Left lung (tissue), 10 donors: ENCODE measurements around the gene HRK. TPM values are rescaled to one million over a fixed set of nuclear protein-coding genes. Genes with fewer than 3 reads are reported as not detected.

Experiments
- ATAC-seq: fragments of 200-7000 bp; cut with Tn5 transposase; one replicate; pipeline ENCODE4 v1.9.1; 2020; ENCODE audit warnings: moderate library complexity
- DNase-seq, 4 donors: peaks; one replicate each; pipeline ENCODE4 v3.0.0-alpha.2; 2013 to 2020
- H3K27ac ChIP-seq, 2 donors: fragments of 200-600 bp; sonication (generic) in 1 of 2; one replicate each; pipeline versions ENCODE4 v1.5.0 to v1.8.0; 2020 to 2021
- H3K27me3 ChIP-seq, 2 donors: fragments of 200-600 bp; sonication (generic) in 1 of 2; one replicate each; pipeline versions ENCODE4 v1.5.0 to v1.8.0; 2020 to 2021
- H3K36me3 ChIP-seq, 2 donors: fragments of 200-600 bp; sonication (generic) in 1 of 2; one replicate each; pipeline versions ENCODE4 v1.5.0 to v1.8.0; 2020 to 2021
- H3K4me1 ChIP-seq, 2 donors: fragments of 200-600 bp; one replicate each; pipeline ENCODE4 v1.8.0; 2021
- H3K4me3 ChIP-seq, 2 donors: fragments of 200-600 bp; sonication (generic) in 1 of 2; one replicate each; pipeline versions ENCODE4 v1.5.0 to v1.8.0; 2020 to 2021; ENCODE audit warnings: mild to moderate bottlenecking in 1 of 2
- H3K9me3 ChIP-seq, 2 donors: fragments of 200-600 bp; sonication (generic) in 1 of 2; one replicate each; pipeline versions ENCODE4 v1.5.0 to v1.8.0; 2020 to 2021
- intact Hi-C, 2 donors: fragments of 100-400 bp; cut with DNase I; formaldehyde crosslinking; loops; one replicate each; pipeline versions ENCODE4 v1.11.2 to v1.14.2; 2022
- polyA plus RNA-seq, 6 donors: library from polyadenylated mRNA; unstranded; fragments of 120-200 nt; gene quantifications; one replicate each; pipeline ENCODE4 v1.2.1, GENCODE V29; 2013; ENCODE audit not compliant: insufficient read length in 6 of 6
- total RNA-seq, 2 donors: library from RNA; stranded (reverse); fragmentation: NEBNext Ultra II Directional; extraction: Animal tissue kit (Norgen Biotek cat#: 25700); gene quantifications; one replicate each; pipeline ENCODE4 v1.2.1, GENCODE V29; 2021
- TF ChIP-seq, protein P1 (sequence below), 2 donors: fragments of 200-600 bp; sonication (generic) in 1 of 2; IDR thresholded peaks; one replicate each; pipeline versions ENCODE4 v1.5.0 to v1.8.0; 2021; ENCODE audit warnings: antibody characterized with exemption in 2 of 2
- donor health status: DM: no; HTN: yes; CAD: no.
- donor health status: DM: no; HTN: no; CAD: no.

Gene HRK
- total and polyA plus RNA-seq, 8 donors = 0.06 to 0.34 (median 0.15) TPM

DNA sequence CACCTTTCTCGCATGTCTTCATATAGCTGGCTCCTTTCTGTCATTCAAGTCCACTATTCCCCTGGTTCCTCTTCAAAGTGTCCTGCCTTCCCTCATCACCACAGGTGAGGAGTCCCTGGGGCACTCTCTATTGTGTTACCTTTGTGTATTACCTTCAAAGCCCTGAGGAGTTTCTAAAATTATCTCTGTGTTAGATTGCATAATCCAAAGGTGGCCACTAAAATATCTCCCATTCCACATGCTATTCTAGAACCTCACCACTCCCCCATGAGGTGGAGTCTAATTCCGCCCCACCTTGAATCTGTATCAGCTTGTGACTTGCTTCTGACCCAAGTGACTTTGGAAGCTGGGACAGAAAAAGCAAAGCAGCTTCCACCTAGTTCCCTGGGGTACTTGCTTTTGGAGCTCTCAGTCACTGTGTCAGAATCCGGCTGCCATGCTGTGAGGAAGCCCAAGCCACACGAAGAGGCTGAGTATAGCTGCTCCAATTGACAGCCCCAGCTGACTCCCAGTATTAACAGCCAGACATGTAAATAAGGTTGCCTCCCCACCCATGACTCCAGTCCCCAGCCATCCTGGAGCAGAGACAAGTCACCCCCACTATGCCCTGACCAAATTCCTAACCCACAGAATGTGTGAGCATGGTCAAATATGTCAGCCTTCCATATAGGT is 6.8 kb downstream of the HRK start:
- DNase-seq = no peak
- intact Hi-C loops = no loop called here
- peaks cover 0 to 5% of the 10 kb centered on the region in 2 donors for H3K9me3 ChIP-seq
- TF ChIP-seq, protein P1, sequence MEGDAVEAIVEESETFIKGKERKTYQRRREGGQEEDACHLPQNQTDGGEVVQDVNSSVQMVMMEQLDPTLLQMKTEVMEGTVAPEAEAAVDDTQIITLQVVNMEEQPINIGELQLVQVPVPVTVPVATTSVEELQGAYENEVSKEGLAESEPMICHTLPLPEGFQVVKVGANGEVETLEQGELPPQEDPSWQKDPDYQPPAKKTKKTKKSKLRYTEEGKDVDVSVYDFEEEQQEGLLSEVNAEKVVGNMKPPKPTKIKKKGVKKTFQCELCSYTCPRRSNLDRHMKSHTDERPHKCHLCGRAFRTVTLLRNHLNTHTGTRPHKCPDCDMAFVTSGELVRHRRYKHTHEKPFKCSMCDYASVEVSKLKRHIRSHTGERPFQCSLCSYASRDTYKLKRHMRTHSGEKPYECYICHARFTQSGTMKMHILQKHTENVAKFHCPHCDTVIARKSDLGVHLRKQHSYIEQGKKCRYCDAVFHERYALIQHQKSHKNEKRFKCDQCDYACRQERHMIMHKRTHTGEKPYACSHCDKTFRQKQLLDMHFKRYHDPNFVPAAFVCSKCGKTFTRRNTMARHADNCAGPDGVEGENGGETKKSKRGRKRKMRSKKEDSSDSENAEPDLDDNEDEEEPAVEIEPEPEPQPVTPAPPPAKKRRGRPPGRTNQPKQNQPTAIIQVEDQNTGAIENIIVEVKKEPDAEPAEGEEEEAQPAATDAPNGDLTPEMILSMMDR (IDR thresholded peaks at IDR 0.05) = no peak
- peaks cover 12 to 13% of the 10 kb centered on the region in 2 donors for H3K4me1 ChIP-seq
- H3K36me3 ChIP-seq = no peaks in the 10 kb centered on the region
- no peak overlapping the region for H3K27ac ChIP-seq
- peaks cover 36 to 88% of the 10 kb centered on the region in 2 donors for H3K27me3 ChIP-seq
- ATAC-seq = no peak
- no peak overlapping the region for H3K4me3 ChIP-seq

GRCh38 chr12:116870306-116870705 is 10.9 kb downstream of the HRK start:
- intact Hi-C loops = no loop called here

DNA sequence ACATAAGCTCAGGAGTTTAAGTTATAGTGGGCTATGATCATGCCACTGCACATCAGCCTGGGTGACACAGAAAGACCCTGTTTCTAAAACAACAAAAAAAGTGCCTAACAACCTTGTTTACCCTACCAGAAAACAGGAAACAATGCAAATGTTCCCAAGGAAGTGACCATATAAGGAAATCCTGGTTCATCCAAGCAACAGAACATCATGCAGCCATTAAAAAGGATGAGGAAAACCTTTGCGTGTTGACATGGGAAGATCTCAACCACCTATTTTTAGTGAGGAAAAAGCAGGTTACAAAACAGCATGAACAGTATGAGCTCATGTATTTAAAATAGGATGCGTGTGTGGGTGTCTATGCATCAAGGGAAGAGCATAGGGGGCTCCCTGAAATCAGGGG is 13.7 kb downstream of the HRK start:
- TF ChIP-seq, protein P1 (IDR thresholded peaks at IDR 0.05) = no peak
- Histone ChIP-seq H3K4me3 (no peak overlapping the region), H3K27me3 (peaks cover 0 to 49% of the 10 kb centered on the region in 2 donors), H3K27ac (no peak overlapping the region), H3K36me3 (no peaks in the 10 kb centered on the region), H3K4me1 (no peaks in the 10 kb centered on the region), H3K9me3 (no peaks in the 10 kb centered on the region)
- intact Hi-C loops = no loop called here
- DNase-seq = no peak
- no peak for ATAC-seq

More at GRCh38 chr12:116870306-116870705, 10.9 kb downstream of the HRK start:
- Histone ChIP-seq H3K4me1 (no peaks in the 10 kb centered on the region), H3K9me3 (peaks cover 0 to 5% of the 10 kb centered on the region in 2 donors), H3K4me3 (no peak overlapping the region), H3K36me3 (no peaks in the 10 kb centered on the region), H3K27me3 (peaks cover 0 to 53% of the 10 kb centered on the region in 2 donors), H3K27ac (no peak overlapping the region)
- DNase-seq = no peak
- TF ChIP-seq, protein P1 (IDR thresholded peaks at IDR 0.05) = no peak
- no peak for ATAC-seq

GRCh38 chr12:116864371-116865160 is 16.7 kb downstream of the HRK start:
- Histone ChIP-seq H3K36me3 (no peaks in the 10 kb centered on the region), H3K4me1 (no peaks in the 10 kb centered on the region), H3K9me3 (no peaks in the 10 kb centered on the region), H3K27me3 (peaks cover 0 to 58% of the 10 kb centered on the region in 2 donors), H3K27ac (no peak overlapping the region), H3K4me3 (no peak overlapping the region)
- ATAC-seq = no peak
- DNase-seq = no peak
- intact Hi-C loops = no loop called here
- TF ChIP-seq, protein P1 (IDR thresholded peaks at IDR 0.05) = no peak

- no peak for DNase-seq
- ATAC-seq = peak; percentile 73
- intact Hi-C loops = no loop called here
These were observed 17.9 kb downstream of the HRK start for GRCh38 chr12:116863275-116863767.

More at GRCh38 chr12:116863275-116863767, 17.9 kb downstream of the HRK start:
- H3K27me3 ChIP-seq = peaks cover 0 to 68% of the 10 kb centered on the region in 2 donors
- H3K9me3 ChIP-seq = no peaks in the 10 kb centered on the region
- no peaks in the 10 kb centered on the region for H3K36me3 ChIP-seq
- H3K4me3 ChIP-seq = no peak overlapping the region
- no peak overlapping the region for H3K27ac ChIP-seq
- no peaks in the 10 kb centered on the region for H3K4me1 ChIP-seq
- TF ChIP-seq, protein P1 (IDR thresholded peaks at IDR 0.05) = peak; percentile 25 to 29
